Aortic smooth muscle cell (primary cell): Measurements from ENCODE around the gene MED19. TPM values are rescaled to one million over a fixed set of nuclear protein-coding genes. Genes with fewer than 3 reads are reported as not detected.

Experiments used
- total RNA-seq: library from RNA; depleted of rRNA; stranded (reverse); fragments of >200 nt; gene quantifications from 2 replicates; pipeline ENCODE4 v1.2.3, GENCODE V29; 2014

MED19 gene
- total RNA-seq = 17.5 and 20.9 TPM in 2 replicates

GRCh38 chr11:57711414-57712255 is at the start of gene MED19:
Gene MED19, minus strand, starts transcription at chr11:57712215. Its CDS starts 36 bp downstream, at chr11:57712179.

GRCh38 chr11:57751676-57752253 is 39.8 kb upstream of the MED19 start, which contains the start of gene BTBD18:
Gene BTBD18, minus strand, starts transcription at chr11:57751819. Its CDS starts 631 bp downstream, at chr11:57751188.

GRCh38 chr11:57741132-57742086 is 29.4 kb upstream of the MED19 start, which contains the start of gene SELENOH:
Gene SELENOH, plus strand, starts transcription at chr11:57741491. Its CDS starts 105 bp downstream, at chr11:57741596.

GRCh38 chr11:57712256-57713150 is 488 bp upstream of the MED19 start, which contains the start of gene TMX2:
Gene TMX2, plus strand, starts transcription at chr11:57712593. Its CDS starts 26 bp downstream, at chr11:57712619.

GRCh38 chr11:57667736-57668433 is 44.1 kb downstream of the MED19 start, which contains the start of gene ZDHHC5:
Gene ZDHHC5, plus strand, starts transcription at chr11:57668114. Its CDS starts 4,977 bp downstream, at chr11:57673091.

GRCh38 chr11:57657194-57658022 is 54.6 kb downstream of the MED19 start, which contains the start of gene CLP1:
Gene CLP1, plus strand, starts transcription at chr11:57657762. Its CDS starts 1,715 bp downstream, at chr11:57659477.

Other genes starting within 250 kb of the MED19 start
- gene SLC43A1, start 196.5 kb downstream of the MED19 start, total RNA-seq = 6.2 and 8.3 TPM in 2 replicates
- gene TIMM10, start 181.5 kb downstream of the MED19 start, total RNA-seq = 50.9 and 68.6 TPM in 2 replicates
- not detected in 2 replicates for gene SMTNL1, start 174.6 kb downstream of the MED19 start, total RNA-seq
- gene UBE2L6, start 144.5 kb downstream of the MED19 start, total RNA-seq = 44.3 and 44.8 TPM in 2 replicates
- gene SERPING1, start 114.5 kb downstream of the MED19 start, total RNA-seq = 6.3 and 9.5 TPM in 2 replicates
- gene YPEL4, start 62.3 kb downstream of the MED19 start, total RNA-seq = 0.79 and 1.4 TPM in 2 replicates
- gene CLP1, start 54.5 kb downstream of the MED19 start, total RNA-seq = 11.8 and 14.9 TPM in 2 replicates
- gene ZDHHC5, start 44.1 kb downstream of the MED19 start, total RNA-seq = 30.7 and 33.3 TPM in 2 replicates
- gene TMX2, start 378 bp upstream of the MED19 start, total RNA-seq = 50.0 and 65.5 TPM in 2 replicates
- 61.3 and 74.1 TPM in 2 replicates for gene SELENOH, start 29.3 kb upstream of the MED19 start, total RNA-seq
- not detected in 2 replicates for gene BTBD18, start 39.6 kb upstream of the MED19 start, total RNA-seq
- 94.1 and 118 TPM in 2 replicates for gene CTNND1, start 49.6 kb upstream of the MED19 start, total RNA-seq